Measurements from ENCODE around the gene SELP. TPM values are rescaled to one million over a fixed set of nuclear protein-coding genes. Genes with fewer than 3 reads are reported as not detected.

The SELP gene
- total RNA-seq, 1 experiment from 2014 or later = not detected

GRCh38 chr1:169588112-169588511, 41.8 kb downstream of the SELP start:
- Histone ChIP-seq H3K79me1 (ENCODE audit: insufficient read depth, low read depth, low read length, poor library complexity, severe bottlenecking) (no peaks in the 10 kb centered on the region), H3K9ac (ENCODE audit: extremely low read depth, insufficient read length, low read length) (no peak overlapping the region), H2AK5ac (ENCODE audit: insufficient read length, low read length) (no peak overlapping the region), H3T11ph (ENCODE audit: low read length) (no peak overlapping the region), H3K4me2 (ENCODE audit: insufficient read depth, insufficient read length, low read length) (no peak overlapping the region), H3K23ac (ENCODE audit: insufficient read length, low read depth, low read length) (no peak overlapping the region), H3K9me3 (ENCODE audit: control insufficient read depth, low read depth, low read length) (no peaks in the 10 kb centered on the region), H3K4ac (ENCODE audit: low read depth, low read length) (no peak overlapping the region), H3K23me2 (ENCODE audit: insufficient read length, low read depth, low read length, poor library complexity, severe bottlenecking) (no peaks in the 10 kb centered on the region), H2BK12ac (ENCODE audit: insufficient read length, low read depth, low read length) (no peak overlapping the region), H4K91ac (ENCODE audit: insufficient read length, low read depth, low read length) (no peak overlapping the region), H4K5ac (ENCODE audit: insufficient read length, low read depth, low read length) (no peak overlapping the region), H2BK20ac (ENCODE audit: low read depth, low read length, poor library complexity, severe bottlenecking) (no peak overlapping the region), H3K18ac (ENCODE audit: insufficient read length, low read depth, low read length) (no peak overlapping the region), H3K79me2 (ENCODE audit: insufficient read depth, low read length) (no peaks in the 10 kb centered on the region), H3K56ac (ENCODE audit: insufficient read length, low read depth, low read length) (no peak overlapping the region), H4K20me1 (ENCODE audit: control insufficient read depth, insufficient read depth, insufficient read length) (no peaks in the 10 kb centered on the region), H4K8ac (replicated peaks; ENCODE audit: insufficient read length, low read depth, low read length) (no peak overlapping the region), H3K27me3 (ENCODE audit: insufficient read depth, low read length) (no peaks in the 10 kb centered on the region), H2BK15ac (ENCODE audit: low read depth, low read length) (no peak overlapping the region), H2AFZ (ENCODE audit: low read length) (no peak overlapping the region), H3K14ac (ENCODE audit: insufficient read depth, low read length) (no peak overlapping the region), H3K4me1 (ENCODE audit: insufficient read depth, low read length) (no peaks in the 10 kb centered on the region), H2BK120ac (ENCODE audit: low read depth, low read length, poor library complexity, severe bottlenecking) (no peak overlapping the region), H3K27ac (ENCODE audit: insufficient read length, low read depth, low read length) (no peak overlapping the region), H2BK5ac (ENCODE audit: insufficient read length, low read length) (no peak overlapping the region)
- no peak for DNase-seq
- Mint-ChIP-seq H3K27ac (no peak overlapping the region), H3K27me3 (ENCODE audit: low read depth) (peaks cover 17% of the 10 kb centered on the region), H3K36me3 (ENCODE audit: insufficient read depth in 1 of 3, low read depth in 3 of 3) (no peaks in the 10 kb centered on the region), H3K4me1 (peaks cover 8% of the 10 kb centered on the region in 2 experiments; a peak in 2 of 4 replicates), H3K9me3 (no peaks in the 10 kb centered on the region), H3K4me3 (no peak overlapping the region)
- no peak for TF ChIP-seq CTCF (conservative IDR thresholded peaks at IDR 0.05)
- no CpG with 5 or more reads among the region's 1 CpG for WGBS (ENCODE audit: extremely low coverage, insufficient read length, low lambda C conversion rate)

Measured in H9 (cell line).